MM.1S (cell line): ENCODE results near the gene TSPAN6.

ENCODE experiments used
- DNase-seq: peaks from one replicate; pipeline ENCODE4 v3.0.0-alpha.2; 2015
- H2AFZ ChIP-seq: fragments of 300-600 bp; sonication (generic); 2 replicates; pipeline ENCODE4 v1.6.0; 2016; ENCODE audit warnings: antibody characterized with exemption, low read length
- H3F3A ChIP-seq: fragments of 300-600 bp; sonication (generic); 2 replicates; pipeline ENCODE4 v1.6.1; 2016; ENCODE audit warnings: mild to moderate bottlenecking, antibody characterized with exemption, low read length, moderate library complexity, mixed read lengths; ENCODE audit not compliant: insufficient read depth
- H3K27ac ChIP-seq: fragments of 300-600 bp; sonication (generic); 2 replicates; pipeline ENCODE4 v1.5.1; 2016; ENCODE audit warnings: mild to moderate bottlenecking, low read length
- H3K27me3 ChIP-seq: fragments of 300-600 bp; sonication (generic); replicated peaks from 2 replicates; pipeline ENCODE4 v1.6.0; 2016; ENCODE audit warnings: low read length; ENCODE audit not compliant: insufficient read depth
- H3K36me3 ChIP-seq: fragments of 300-600 bp; sonication (generic); replicated peaks from 2 replicates; pipeline ENCODE4 v1.6.1; 2016; ENCODE audit warnings: mild to moderate bottlenecking, low read length, mixed read lengths; ENCODE audit not compliant: insufficient read depth
- H3K4me1 ChIP-seq: fragments of 300-600 bp; sonication (generic); 2 replicates; pipeline ENCODE4 v1.6.1; 2016; ENCODE audit warnings: low read length, mixed read lengths
- H3K4me2 ChIP-seq: fragments of 300-600 bp; sonication (generic); 2 replicates; pipeline ENCODE4 v1.6.0; 2016; ENCODE audit warnings: low read depth, low read length
- H3K4me3 ChIP-seq: fragments of 300-600 bp; sonication (generic); 2 replicates; pipeline ENCODE4 v1.5.1; 2016; ENCODE audit warnings: low read length, mixed read lengths
- H3K79me2 ChIP-seq: fragments of 300-600 bp; sonication (generic); 2 replicates; pipeline ENCODE4 v1.6.1; 2016; ENCODE audit warnings: mixed run types, low read length, mixed read lengths
- H3K9ac ChIP-seq: fragments of 300-600 bp; sonication (generic); 2 replicates; pipeline ENCODE4 v1.6.1; 2016; ENCODE audit warnings: low read length, mixed read lengths
- H3K9me2 ChIP-seq: fragments of 300-600 bp; sonication (generic); replicated peaks from 2 replicates; pipeline ENCODE4 v1.6.1; 2016; ENCODE audit warnings: mild to moderate bottlenecking, low read length, mixed read lengths; ENCODE audit not compliant: insufficient read depth
- H3K9me3 ChIP-seq: fragments of 300-600 bp; sonication (generic); replicated peaks from 2 replicates; pipeline ENCODE4 v1.6.1; 2016; ENCODE audit warnings: mild to moderate bottlenecking, low read length, mixed read lengths; ENCODE audit not compliant: insufficient read depth
- H4K20me1 ChIP-seq: fragments of 300-600 bp; sonication (generic); 2 replicates; pipeline ENCODE4 v1.6.1; 2016; ENCODE audit warnings: mild to moderate bottlenecking, low read length, moderate library complexity, mixed read lengths; ENCODE audit not compliant: insufficient read depth
- EZH2 ChIP-seq: fragments of 300-600 bp; sonication (generic); optimal IDR thresholded peaks from 2 replicates; pipeline ENCODE3; 2017; ENCODE audit warnings: low read depth, mild to moderate bottlenecking, antibody characterized with exemption, low read length, mixed read lengths
- EZH2phosphoT487 ChIP-seq: fragments of 300-600 bp; sonication (generic); IDR thresholded peaks from 2 replicates; pipeline ENCODE4 v1.6.1; 2018; ENCODE audit warnings: antibody characterized with exemption, low read length
- TF ChIP-seq, protein P1 (sequence below): fragments of 300-600 bp; sonication (generic); IDR thresholded peaks from 2 replicates; pipeline ENCODE4 v1.5.1; 2016; ENCODE audit warnings: antibody characterized with exemption, low read length, mixed read lengths

Gene TSPAN6

GRCh38 chrX:100625985-100626491, 10.6 kb downstream of the TSPAN6 start:
- DNase-seq = peak; percentile 82
- no peak overlapping the region for H3K27ac ChIP-seq
- peaks cover 85% of the 10 kb centered on the region for H3K27me3 ChIP-seq
- no peaks in the 10 kb centered on the region for H3K36me3 ChIP-seq
- H3K9me2 ChIP-seq = no peaks in the 10 kb centered on the region
- peaks cover 7% of the 10 kb centered on the region for H3K4me1 ChIP-seq
- peaks cover 3% of the 10 kb centered on the region; the same call in 1 of the 2 replicates for H4K20me1 ChIP-seq
- TF ChIP-seq, protein P1, sequence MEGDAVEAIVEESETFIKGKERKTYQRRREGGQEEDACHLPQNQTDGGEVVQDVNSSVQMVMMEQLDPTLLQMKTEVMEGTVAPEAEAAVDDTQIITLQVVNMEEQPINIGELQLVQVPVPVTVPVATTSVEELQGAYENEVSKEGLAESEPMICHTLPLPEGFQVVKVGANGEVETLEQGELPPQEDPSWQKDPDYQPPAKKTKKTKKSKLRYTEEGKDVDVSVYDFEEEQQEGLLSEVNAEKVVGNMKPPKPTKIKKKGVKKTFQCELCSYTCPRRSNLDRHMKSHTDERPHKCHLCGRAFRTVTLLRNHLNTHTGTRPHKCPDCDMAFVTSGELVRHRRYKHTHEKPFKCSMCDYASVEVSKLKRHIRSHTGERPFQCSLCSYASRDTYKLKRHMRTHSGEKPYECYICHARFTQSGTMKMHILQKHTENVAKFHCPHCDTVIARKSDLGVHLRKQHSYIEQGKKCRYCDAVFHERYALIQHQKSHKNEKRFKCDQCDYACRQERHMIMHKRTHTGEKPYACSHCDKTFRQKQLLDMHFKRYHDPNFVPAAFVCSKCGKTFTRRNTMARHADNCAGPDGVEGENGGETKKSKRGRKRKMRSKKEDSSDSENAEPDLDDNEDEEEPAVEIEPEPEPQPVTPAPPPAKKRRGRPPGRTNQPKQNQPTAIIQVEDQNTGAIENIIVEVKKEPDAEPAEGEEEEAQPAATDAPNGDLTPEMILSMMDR = no peak
- no peak for TF ChIP-seq EZH2phosphoT487
- TF ChIP-seq EZH2 = no peak
- H3K4me3 ChIP-seq = 0 out of 2 replicates have a peak overlapping the region, but pooled peaks have one; percentile 7
- H3F3A ChIP-seq = peaks cover 10% of the 10 kb centered on the region; the same call in 1 of the 2 replicates
- H3K9me3 ChIP-seq = no peaks in the 10 kb centered on the region
- no peak overlapping the region for H3K9ac ChIP-seq
- H2AFZ ChIP-seq = no peak overlapping the region
- peak overlapping the region; percentile 56; the same call in 1 of the 2 replicates for H3K4me2 ChIP-seq
- no peaks in the 10 kb centered on the region for H3K79me2 ChIP-seq

- Histone ChIP-seq H3K4me1 (peaks cover 7% of the 10 kb centered on the region), H3K36me3 (no peaks in the 10 kb centered on the region), H3F3A (peaks cover 10% of the 10 kb centered on the region; the same call in 1 of the 2 replicates), H3K27ac (no peak overlapping the region), H3K4me2 (no peak overlapping the region), H2AFZ (no peak overlapping the region), H3K9me3 (no peaks in the 10 kb centered on the region), H3K9me2 (no peaks in the 10 kb centered on the region), H3K79me2 (no peaks in the 10 kb centered on the region), H3K9ac (no peak overlapping the region), H3K4me3 (no peak overlapping the region), H4K20me1 (peaks cover 3% of the 10 kb centered on the region; the same call in 1 of the 2 replicates), H3K27me3 (peaks cover 74% of the 10 kb centered on the region)
- TF ChIP-seq, protein P1 = no peak
- no peak for TF ChIP-seq EZH2
- no peak for TF ChIP-seq EZH2phosphoT487
- no peak for DNase-seq
Observed at GRCh38 chrX:100623001-100623400, 13.6 kb downstream of the TSPAN6 start.

DNA sequence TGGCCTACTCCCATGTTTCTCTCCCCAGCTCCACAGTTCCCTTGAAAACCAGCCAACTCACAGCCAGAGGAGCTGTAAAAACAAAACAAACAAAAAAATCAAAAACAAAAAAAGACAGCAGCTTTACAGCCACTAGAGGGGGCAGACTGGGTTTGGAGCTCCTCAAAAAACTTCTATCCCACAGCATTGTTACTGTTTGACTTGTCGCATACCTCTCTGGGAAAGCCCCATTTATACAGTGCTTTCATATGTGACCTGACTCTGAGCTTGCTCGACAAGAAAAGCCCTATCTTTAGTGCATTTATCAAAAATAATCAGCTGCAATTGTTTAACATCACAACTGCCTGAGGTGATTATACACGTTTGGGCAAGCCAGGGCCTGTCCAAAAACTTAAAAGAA, 21.6 kb downstream of the TSPAN6 start:
- Histone ChIP-seq H3K79me2 (no peaks in the 10 kb centered on the region), H3K27ac (no peak overlapping the region), H3K36me3 (no peaks in the 10 kb centered on the region), H4K20me1 (no peaks in the 10 kb centered on the region), H3K9me2 (no peaks in the 10 kb centered on the region), H3K4me3 (no peak overlapping the region), H3K9me3 (no peaks in the 10 kb centered on the region), H3F3A (peaks cover 3% of the 10 kb centered on the region; the same call in 1 of the 2 replicates), H3K4me1 (peaks cover 7% of the 10 kb centered on the region; the same call in 1 of the 2 replicates), H2AFZ (no peak overlapping the region), H3K27me3 (peaks cover 24% of the 10 kb centered on the region), H3K9ac (no peak overlapping the region), H3K4me2 (no peak overlapping the region)
- peak; percentile 85 for DNase-seq
- TF ChIP-seq, protein P1 = peak; percentile 61
- TF ChIP-seq EZH2 = no peak
